NCI-H187 treated with DMSO at 0.1 percent for 48 hours (cell line): ENCODE measurements around the gene ARPC1A.

Source experiments
- DNase-seq: peaks from one replicate; lab custom pipeline; 2025; lab: John Stamatoyannopoulos, UW

Gene ARPC1A

GRCh38 chr7:99390941-99391602, 65.4 kb downstream of the ARPC1A start:
- no peak for DNase-seq

GRCh38 chr7:99392046-99392445, 66.3 kb downstream of the ARPC1A start:
- DNase-seq: no peak

- DNase-seq: peak; percentile 54
These were observed 67.1 kb downstream of the ARPC1A start for GRCh38 chr7:99392659-99393354.

GRCh38 chr7:99393355-99394187, 67.9 kb downstream of the ARPC1A start:
- DNase-seq: no peak

- DNase-seq: no peak
These were observed 68.4 kb downstream of the ARPC1A start for GRCh38 chr7:99394188-99394502.

- DNase-seq: no peak
These were observed 70.1 kb downstream of the ARPC1A start for GRCh38 chr7:99395616-99396327.

- DNase-seq: no peak
These were observed 71.0 kb downstream of the ARPC1A start for GRCh38 chr7:99396418-99397296.

GRCh38 chr7:99397297-99397983, 71.7 kb downstream of the ARPC1A start:
- no peak for DNase-seq

GRCh38 chr7:99398891-99399445, 73.3 kb downstream of the ARPC1A start:
- DNase-seq: no peak

GRCh38 chr7:99399597-99399996, 73.9 kb downstream of the ARPC1A start:
- no peak for DNase-seq

- DNase-seq: no peak
These were observed 77.2 kb downstream of the ARPC1A start for GRCh38 chr7:99402854-99403253.

GRCh38 chr7:99403764-99404163, 78.1 kb downstream of the ARPC1A start:
- no peak for DNase-seq

GRCh38 chr7:99404235-99404976, 78.7 kb downstream of the ARPC1A start:
- DNase-seq: no peak

- no peak for DNase-seq
These were observed 79.3 kb downstream of the ARPC1A start for GRCh38 chr7:99404977-99405320.

GRCh38 chr7:99406557-99406956, 80.9 kb downstream of the ARPC1A start:
- no peak for DNase-seq

GRCh38 chr7:99407872-99408378, 82.2 kb downstream of the ARPC1A start:
- DNase-seq: no peak

- DNase-seq: peak; percentile 65
These were observed 82.9 kb downstream of the ARPC1A start, which contains the start of the genes BUD31 and PDAP1 for GRCh38 chr7:99408379-99409191. Gene BUD31 (plus strand): TSS chr7:99408969. CDS start chr7:99411093, 2,124 bp downstream. Gene PDAP1 (minus strand): TSS chr7:99408597. CDS start chr7:99408548, 49 bp downstream.

- no peak for DNase-seq
These were observed 83.5 kb downstream of the ARPC1A start for GRCh38 chr7:99409192-99409572.

GRCh38 chr7:99409806-99410205, 84.1 kb downstream of the ARPC1A start:
- no peak for DNase-seq
